Kidney capillary endothelial cell (primary cell): ENCODE data around the gene CDH19.

ENCODE experiments used
- DNase-seq: peaks from one replicate; pipeline ENCODE4 v3.0.0-alpha.2; 2018; ENCODE audit warnings: low spot score

The CDH19 gene

GRCh38 chr18:66603941-66604627 is at the start of gene CDH19:
CDH19 (minus strand) TSS chr18:66604090; CDS start chr18:66572204, 31,886 bp downstream.
- DNase-seq = no peak

GRCh38 chr18:66647671-66648070 is 43.8 kb upstream of the CDH19 start:
- DNase-seq = no peak

DNA sequence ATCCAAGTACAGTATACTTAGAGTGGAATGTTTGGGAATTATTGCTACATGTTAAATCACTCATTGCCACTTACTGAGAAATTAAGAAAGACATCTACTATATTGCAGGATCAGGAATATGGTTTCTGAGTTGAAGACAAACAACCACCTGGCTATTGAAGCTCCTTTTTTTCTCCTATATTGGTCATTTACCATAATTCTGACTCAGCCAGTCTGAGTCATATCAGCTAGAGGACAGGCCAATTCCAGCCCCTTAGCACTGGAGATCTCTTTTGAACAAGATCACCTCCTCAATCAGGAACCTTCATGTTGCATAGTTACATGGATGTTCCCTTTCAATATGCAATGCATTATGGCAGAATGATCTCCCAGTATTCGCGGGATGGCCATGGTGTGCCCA is 42.7 kb upstream of the CDH19 start:
- DNase-seq = peak; percentile 15

GRCh38 chr18:66645983-66646382 is 42.1 kb upstream of the CDH19 start:
- DNase-seq = no peak

DNA sequence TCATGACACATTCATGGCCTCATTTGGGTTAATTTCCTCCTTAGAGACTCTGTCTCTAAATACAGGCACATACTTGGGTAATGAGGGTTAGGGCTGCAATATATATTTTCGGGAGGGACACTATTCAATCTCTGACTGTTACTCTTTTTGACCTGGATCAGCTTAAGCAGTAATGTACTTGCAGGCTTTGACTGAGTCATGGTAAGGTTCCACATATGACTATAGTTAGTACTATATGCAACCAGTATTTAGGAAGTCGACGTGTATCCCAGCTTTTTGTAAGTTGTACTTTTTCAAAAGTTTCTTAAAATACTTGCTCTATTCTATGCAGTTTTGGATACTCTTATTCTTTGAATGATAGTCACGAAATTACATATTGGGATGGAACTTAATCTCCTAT is 37.2 kb upstream of the CDH19 start:
- DNase-seq = no peak

DNA sequence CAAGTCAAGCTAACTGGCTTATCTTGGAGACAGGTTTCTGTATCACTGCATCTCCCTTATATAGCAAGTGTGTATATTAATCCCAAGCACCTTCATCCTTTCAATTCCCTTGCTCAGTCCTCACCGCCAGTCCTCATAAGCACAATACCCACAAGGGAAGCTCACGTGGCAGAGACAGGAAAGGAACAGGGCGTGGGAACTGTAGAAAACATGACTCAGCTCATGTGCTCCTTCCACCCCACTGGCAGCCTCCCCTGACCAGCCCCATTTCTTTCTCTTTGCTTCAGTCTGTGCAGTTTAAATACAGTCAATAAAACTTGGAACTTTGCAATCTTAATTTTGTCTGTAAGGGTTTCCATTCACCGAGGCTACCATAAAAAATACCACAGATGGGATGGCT is 36.5 kb upstream of the CDH19 start:
- DNase-seq = peak; percentile 37

DNA sequence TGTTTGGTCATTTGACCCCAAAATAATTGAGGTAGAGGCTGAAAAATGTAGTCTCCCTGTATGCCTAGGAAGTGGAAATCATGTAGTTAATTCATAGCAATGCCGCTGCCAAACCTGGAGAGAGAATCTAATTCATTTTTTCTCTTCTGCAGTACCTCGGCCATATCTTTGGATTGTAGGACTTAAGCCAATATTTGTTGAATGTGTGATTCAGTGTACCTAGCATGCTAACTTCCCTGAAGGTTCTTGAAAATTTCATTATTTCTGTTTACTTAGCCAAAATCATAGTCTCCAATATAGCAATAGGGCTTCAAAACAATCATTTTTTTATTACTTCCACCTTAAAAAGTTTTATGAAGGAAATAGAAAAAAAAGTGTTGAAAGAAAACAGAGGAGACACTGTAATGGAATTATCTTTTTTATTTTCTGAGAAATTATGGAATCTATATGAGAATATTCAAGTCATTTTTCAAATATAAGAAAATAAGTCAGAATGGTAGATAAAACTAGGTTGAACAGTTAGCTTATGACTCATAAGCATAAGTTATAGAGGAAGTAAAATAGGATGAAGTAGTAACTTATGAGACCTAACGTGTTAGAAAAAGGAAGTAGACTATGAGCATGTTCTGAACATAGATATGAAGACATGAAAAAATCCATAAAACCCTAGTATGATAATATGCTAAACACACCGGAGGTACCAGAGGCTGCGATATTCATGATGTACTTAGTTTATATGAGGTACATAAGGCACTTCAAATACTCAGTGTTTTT is 35.2 kb upstream of the CDH19 start:
- no peak for DNase-seq

GRCh38 chr18:66635342-66635741 is 31.5 kb upstream of the CDH19 start:
- no peak for DNase-seq

- peak; percentile 59 for DNase-seq
Observed at GRCh38 chr18:66632756-66633155, 28.9 kb upstream of the CDH19 start.

DNA sequence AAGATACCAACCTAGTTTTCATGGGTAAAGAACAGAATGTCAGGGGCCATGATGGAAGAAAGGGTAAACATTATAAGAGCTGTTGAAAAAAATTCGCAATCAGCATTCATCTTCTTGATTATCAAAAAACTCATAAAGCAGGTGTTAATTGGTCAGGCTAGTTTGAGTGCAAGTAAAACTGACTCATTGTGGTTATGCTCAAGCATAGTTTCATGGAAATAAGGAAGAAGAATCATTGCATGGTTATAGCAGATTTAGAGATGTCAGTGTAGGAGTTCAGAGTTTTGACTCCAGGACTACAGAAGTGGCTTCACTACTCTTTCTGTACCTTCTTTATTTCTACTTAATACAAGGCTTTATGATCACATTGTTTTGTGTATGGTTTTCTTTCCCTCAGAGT is 26.9 kb upstream of the CDH19 start:
- no peak for DNase-seq

- DNase-seq = no peak
Observed at GRCh38 chr18:66623821-66624220, 19.9 kb upstream of the CDH19 start.

DNA sequence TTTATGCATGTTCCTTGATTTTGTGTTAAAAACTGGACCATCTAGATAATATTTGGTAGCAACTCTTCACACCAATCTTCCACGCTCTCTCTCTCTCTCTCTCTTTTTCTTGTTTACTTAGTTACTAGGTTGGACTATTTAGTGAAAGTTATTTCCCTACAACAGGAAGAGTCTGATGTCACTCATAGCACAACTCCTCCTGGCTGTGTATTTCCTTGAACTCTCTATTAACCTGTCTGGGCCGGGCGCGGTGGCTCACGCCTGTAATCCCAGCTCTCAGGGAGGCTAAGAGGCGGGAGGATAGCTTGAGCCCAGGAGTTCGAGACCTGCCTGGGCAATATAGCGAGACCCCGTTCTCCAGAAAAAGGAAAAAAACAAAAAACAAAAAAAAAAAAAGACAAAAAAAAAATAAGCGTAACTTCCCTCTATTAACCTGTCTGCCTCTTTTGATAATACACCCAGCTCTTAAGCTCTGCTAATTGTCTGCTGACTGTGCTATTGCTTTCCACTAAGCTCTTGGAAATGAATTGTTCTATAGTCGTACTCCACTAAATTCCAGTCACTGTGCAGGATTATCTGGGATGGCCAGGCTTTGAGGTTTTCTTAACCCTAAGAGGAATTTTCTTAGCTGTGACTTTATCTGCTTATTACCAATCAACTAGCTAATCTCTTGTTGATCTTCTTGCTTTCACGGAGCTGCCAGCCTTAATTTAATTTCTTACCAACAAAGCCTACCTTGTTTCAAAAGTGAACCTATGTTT is 18.1 kb upstream of the CDH19 start:
- DNase-seq = no peak

GRCh38 chr18:66616523-66616983 is 12.7 kb upstream of the CDH19 start:
- no peak for DNase-seq

GRCh38 chr18:66615176-66615575 is 11.3 kb upstream of the CDH19 start:
- DNase-seq = no peak

- no peak for DNase-seq
Observed at GRCh38 chr18:66607632-66608031, 3.7 kb upstream of the CDH19 start.

DNA sequence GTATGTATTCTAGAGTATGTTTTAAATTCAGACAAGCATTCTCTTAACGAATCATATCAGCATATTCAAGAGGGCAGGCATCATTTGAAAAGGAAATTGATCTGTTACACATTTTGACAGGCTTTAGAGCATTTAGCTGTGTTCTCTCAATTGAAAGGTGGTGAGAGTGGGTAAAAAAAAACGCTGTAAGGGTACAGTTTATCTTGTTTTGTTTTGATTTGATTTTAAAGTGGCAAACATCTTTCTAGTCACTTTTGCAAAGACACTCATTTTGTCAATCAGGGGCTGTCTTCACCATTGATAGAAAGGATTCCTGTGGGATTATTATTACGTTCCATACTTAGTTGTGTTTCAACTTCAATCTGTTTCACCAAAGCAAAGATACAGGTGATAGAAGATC is 2.2 kb downstream of the CDH19 start:
- no peak for DNase-seq

DNA sequence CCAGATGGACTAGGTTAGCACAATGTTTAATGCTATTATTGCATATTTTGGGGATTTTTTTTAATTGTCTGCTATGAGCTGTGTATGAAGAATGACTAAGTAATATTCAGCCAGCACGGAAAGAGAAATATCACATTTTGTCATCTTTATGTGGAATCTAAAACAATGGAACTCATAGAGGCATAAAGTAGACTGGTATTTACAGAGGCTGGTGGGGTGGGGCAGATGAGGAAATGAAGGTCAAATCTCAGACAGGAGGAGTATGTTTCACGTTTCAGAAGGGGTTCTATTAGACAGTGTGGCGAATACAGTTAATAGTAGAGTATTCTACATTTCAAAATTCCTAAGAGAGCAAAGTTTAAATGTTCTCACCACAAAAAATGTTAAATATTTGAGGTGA is 4.7 kb downstream of the CDH19 start:
- peak; percentile 36 for DNase-seq

DNA sequence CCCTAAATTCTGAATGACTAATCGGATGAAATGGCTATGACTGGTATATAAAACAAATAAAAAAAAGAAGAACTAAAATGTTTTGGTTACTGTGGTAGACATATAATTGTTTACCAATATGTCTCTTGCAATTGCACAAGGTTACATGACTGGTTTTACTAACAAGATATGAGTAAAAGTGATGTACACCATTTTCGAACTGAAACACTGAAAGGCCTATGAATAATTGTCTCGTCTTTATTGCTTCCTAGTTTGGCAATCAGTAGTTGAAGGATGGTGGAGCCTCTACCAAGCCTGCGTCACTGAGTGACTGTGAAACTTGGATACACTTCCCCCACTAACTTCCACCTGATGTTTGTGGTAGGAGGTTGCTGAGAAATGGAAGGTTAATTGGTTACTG is 16.5 kb downstream of the CDH19 start:
- no peak for DNase-seq

GRCh38 chr18:66582211-66582610 is 21.7 kb downstream of the CDH19 start:
- no peak for DNase-seq

- DNase-seq = no peak
Observed at GRCh38 chr18:66575263-66575662, 28.6 kb downstream of the CDH19 start.

DNA sequence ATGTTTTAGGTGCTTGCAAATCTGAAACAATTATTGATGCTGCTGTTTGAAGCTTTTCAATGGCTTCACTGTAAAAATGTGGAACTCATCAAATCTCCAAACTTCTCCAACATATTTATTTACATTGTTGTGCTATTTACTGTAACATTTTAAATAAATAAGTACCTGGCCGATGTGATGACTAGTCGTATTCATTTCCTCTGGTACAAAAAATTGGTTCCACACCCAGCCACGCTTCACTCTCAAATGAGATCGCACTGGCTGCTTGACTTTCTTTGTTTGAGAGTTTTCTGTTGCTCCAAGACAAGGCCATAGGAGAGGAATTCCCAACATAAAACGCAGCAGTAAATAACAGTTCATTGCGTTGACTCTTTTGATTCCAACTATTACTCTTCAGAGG is 32.0 kb downstream of the CDH19 start:
- no peak for DNase-seq

DNA sequence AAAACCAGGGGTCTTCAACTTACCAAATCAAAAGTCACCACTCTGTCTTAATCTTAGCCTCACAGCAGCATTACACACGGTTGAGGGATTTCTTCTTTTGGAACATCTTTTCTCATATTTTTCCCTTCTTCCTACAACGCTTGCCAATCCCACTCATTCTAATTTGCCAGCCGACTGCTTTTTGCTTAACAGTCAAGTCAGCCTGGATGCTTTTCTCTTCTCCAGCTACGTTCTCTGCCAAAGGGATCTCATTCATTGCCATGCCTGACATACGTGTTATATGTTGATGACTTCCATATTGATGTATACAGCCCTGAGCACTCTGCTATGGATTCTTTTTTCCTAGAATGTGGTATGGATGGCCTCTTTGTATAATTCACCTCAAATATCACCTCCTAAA is 37.3 kb downstream of the CDH19 start:
- no peak for DNase-seq

GRCh38 chr18:66564236-66564635 is 39.7 kb downstream of the CDH19 start:
- no peak for DNase-seq
